Smooth muscle cell (in vitro differentiated cells): Measurements from ENCODE around the gene CTNNBL1. TPM values are rescaled to one million over a fixed set of nuclear protein-coding genes. Genes with fewer than 3 reads are reported as not detected.
A peak's percentile ranks its signal among the peaks of the same experiment; 100 is the strongest.

Experiments used
- DNase-seq: peaks from one replicate; lab custom pipeline; 2025; ENCODE audit not compliant: unreplicated experiment; lab: John Stamatoyannopoulos, UW
- H2AFZ ChIP-seq: fragments of 200-600 bp; sonication (generic); 2 replicates; pipeline ENCODE4 v1.6.0; 2016; ENCODE audit warnings: antibody characterized with exemption, low read depth, mild to moderate bottlenecking
- H3F3A ChIP-seq: fragments of 200-600 bp; sonication (generic); 2 replicates; pipeline ENCODE4 v1.6.0; 2017; ENCODE audit warnings: antibody characterized with exemption, low read depth
- H3K27ac ChIP-seq: fragments of 200-600 bp; sonication (generic); 2 replicates; pipeline ENCODE4 v1.5.1; 2016; ENCODE audit warnings: low read depth, mild to moderate bottlenecking
- H3K27me3 ChIP-seq: fragments of 200-600 bp; sonication (generic); 2 replicates; pipeline ENCODE4 v1.6.1; 2016; ENCODE audit warnings: low read depth, mild to moderate bottlenecking
- H3K36me3 ChIP-seq: fragments of 200-600 bp; sonication (generic); 2 replicates; pipeline ENCODE4 v1.5.1; 2016; ENCODE audit warnings: low read depth
- H3K4me1 ChIP-seq: fragments of 200-600 bp; sonication (generic); 2 replicates; pipeline ENCODE4 v1.5.1; 2016; ENCODE audit warnings: low read depth
- H3K4me2 ChIP-seq: fragments of 200-600 bp; sonication (generic); 2 replicates; pipeline ENCODE4 v1.6.0; 2016; ENCODE audit warnings: mild to moderate bottlenecking
- H3K4me3 ChIP-seq: fragments of 200-600 bp; sonication (generic); 2 replicates; pipeline ENCODE4 v1.5.1; 2016; ENCODE audit warnings: mild to moderate bottlenecking
- H3K79me2 ChIP-seq: fragments of 200-600 bp; sonication (generic); 2 replicates; pipeline ENCODE4 v1.6.0; 2016; ENCODE audit warnings: low read depth, mild to moderate bottlenecking
- H3K9ac ChIP-seq: fragments of 200-600 bp; sonication (generic); 2 replicates; pipeline ENCODE4 v1.6.0; 2016; ENCODE audit warnings: low read depth
- H3K9me3 ChIP-seq: fragments of 200-600 bp; sonication (generic); replicated peaks from 2 replicates; pipeline ENCODE4 v1.5.1; 2016; ENCODE audit warnings: low read depth
- H4K20me1 ChIP-seq: fragments of 200-600 bp; sonication (generic); 2 replicates; pipeline ENCODE4 v1.6.0; 2016; ENCODE audit warnings: low read depth
- WGBS: methylation state at CpG from one replicate; pipeline ENCODE4 v1.1.7; 2016; ENCODE audit warnings: low lambda C conversion rate; 5-methylcytosine and 5-hydroxymethylcytosine counted together
- polyA plus RNA-seq: library from polyadenylated mRNA; unstranded; fragments of >200 nt; fragmentation: Nextera tagmentation; extraction: Ambion mirVana; gene quantifications from 2 replicates; pipeline ENCODE4 v1.2.1, GENCODE V29; 2016
- total RNA-seq: library from RNA; depleted of rRNA; stranded (reverse); fragments of >200 nt; gene quantifications from 2 replicates; pipeline ENCODE4 v1.2.3, GENCODE V29; 2014
- TF ChIP-seq, protein P1 (sequence below): fragments of 200-600 bp; sonication (generic); IDR thresholded peaks from 2 replicates; pipeline ENCODE4 v1.5.1; 2017; ENCODE audit warnings: borderline replicate concordance, mild to moderate bottlenecking, antibody characterized with exemption; ENCODE audit not compliant: insufficient read depth, poor library complexity, severe bottlenecking

CTNNBL1 gene
- total and polyA plus RNA-seq, 2 experiments from 2014 or later, result 33.3 to 63.6 TPM

- H3K4me3 ChIP-seq, result no peak overlapping the region
- TF ChIP-seq, protein P1, sequence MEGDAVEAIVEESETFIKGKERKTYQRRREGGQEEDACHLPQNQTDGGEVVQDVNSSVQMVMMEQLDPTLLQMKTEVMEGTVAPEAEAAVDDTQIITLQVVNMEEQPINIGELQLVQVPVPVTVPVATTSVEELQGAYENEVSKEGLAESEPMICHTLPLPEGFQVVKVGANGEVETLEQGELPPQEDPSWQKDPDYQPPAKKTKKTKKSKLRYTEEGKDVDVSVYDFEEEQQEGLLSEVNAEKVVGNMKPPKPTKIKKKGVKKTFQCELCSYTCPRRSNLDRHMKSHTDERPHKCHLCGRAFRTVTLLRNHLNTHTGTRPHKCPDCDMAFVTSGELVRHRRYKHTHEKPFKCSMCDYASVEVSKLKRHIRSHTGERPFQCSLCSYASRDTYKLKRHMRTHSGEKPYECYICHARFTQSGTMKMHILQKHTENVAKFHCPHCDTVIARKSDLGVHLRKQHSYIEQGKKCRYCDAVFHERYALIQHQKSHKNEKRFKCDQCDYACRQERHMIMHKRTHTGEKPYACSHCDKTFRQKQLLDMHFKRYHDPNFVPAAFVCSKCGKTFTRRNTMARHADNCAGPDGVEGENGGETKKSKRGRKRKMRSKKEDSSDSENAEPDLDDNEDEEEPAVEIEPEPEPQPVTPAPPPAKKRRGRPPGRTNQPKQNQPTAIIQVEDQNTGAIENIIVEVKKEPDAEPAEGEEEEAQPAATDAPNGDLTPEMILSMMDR, result no peak
Observed at GRCh38 chr20:37760322-37760721, 66.5 kb downstream of the CTNNBL1 start.

DNA sequence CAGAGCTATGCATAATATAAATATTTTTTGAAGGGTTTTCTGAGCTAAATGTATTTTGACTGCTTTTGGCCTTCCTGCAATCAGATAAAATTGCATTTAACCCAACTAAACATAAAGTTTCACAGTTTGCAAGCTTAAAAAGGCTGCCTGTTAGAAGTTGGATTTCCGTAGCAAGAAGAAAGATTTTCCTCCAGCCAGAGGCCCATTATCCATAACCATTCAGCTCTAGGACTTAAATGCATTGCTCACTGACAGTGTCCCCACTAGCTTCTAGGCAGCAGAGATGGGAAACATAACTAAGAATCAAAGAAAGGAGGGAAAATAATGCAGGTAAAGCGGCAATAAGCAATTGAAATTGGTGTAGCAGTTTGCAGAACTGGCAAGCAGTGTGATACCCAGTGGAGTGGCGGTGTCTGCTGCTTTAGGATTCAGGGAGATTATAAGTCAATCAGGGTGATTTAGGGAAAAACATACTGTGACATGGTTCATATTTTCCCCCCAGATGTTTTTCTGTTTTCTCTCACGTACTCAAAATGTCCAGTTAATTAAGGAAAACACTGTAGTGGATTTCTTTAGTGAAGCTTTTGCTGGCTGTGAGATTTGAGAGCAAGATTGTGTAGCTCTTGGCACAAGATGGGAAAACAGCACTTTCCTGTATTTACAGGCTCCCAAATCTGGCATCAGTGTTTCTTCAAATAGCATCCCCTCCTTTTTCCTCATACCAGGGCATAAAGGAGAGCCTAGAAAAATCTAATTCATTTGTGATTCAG, 69.1 kb downstream of the CTNNBL1 start:
- Histone ChIP-seq H3K27ac (no peak overlapping the region), H3K9ac (no peak overlapping the region), H2AFZ (no peak overlapping the region), H3K4me2 (no peak overlapping the region), H4K20me1 (peaks cover 21% of the 10 kb centered on the region), H3K79me2 (no peaks in the 10 kb centered on the region), H3F3A (no peaks in the 10 kb centered on the region), H3K4me3 (no peak overlapping the region), H3K36me3 (no peaks in the 10 kb centered on the region), H3K4me1 (peaks cover 10% of the 10 kb centered on the region), H3K27me3 (no peaks in the 10 kb centered on the region), H3K9me3 (no peaks in the 10 kb centered on the region)
- 90% methylated on average over 4 of the region's 4 CpGs for WGBS
- no peak for DNase-seq
- TF ChIP-seq, protein P1, result no peak

More at GRCh38 chr20:37760322-37760721, 66.5 kb downstream of the CTNNBL1 start:
- no peaks in the 10 kb centered on the region for H3K79me2 ChIP-seq
- H3K4me2 ChIP-seq, result no peak overlapping the region
- H3K9me3 ChIP-seq, result no peaks in the 10 kb centered on the region
- 96% methylated on average over 2 of the region's 2 CpGs for WGBS
- H4K20me1 ChIP-seq, result peaks cover 21% of the 10 kb centered on the region
- no peaks in the 10 kb centered on the region for H3K36me3 ChIP-seq
- peaks cover 12% of the 10 kb centered on the region for H3K4me1 ChIP-seq
- H2AFZ ChIP-seq, result no peak overlapping the region
- no peak overlapping the region for H3K9ac ChIP-seq
- H3K27ac ChIP-seq, result no peak overlapping the region
- DNase-seq, result no peak
- no peaks in the 10 kb centered on the region for H3K27me3 ChIP-seq
- H3F3A ChIP-seq, result no peaks in the 10 kb centered on the region

DNA sequence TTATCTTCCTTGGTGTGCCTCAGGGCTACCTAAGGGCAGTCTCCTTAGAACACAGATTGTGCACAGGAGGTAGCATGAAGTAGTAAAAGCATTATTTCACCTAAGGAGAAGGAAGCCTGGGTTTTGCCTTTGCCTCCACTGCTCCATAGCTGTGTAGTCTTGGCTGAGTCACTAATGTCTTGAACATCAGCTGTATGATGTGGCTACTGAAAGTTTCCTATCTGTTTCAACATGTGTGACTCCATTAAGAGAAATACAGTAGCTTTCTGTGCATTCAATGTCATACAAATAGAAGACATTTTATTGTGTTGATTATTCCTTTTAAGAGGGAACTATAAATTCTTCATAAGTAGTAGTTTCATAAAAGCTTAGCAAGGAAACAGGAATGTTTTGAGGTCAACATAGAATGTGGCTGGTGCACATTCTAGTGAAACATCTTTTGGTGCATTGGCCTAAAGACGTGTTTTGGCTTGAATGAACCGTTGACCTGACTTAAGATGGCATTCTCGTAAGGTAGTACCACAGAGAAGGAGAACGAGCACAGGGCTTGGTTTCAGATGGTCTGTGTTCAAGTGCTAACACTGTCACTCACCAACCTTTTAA, 70.6 kb downstream of the CTNNBL1 start:
- DNase-seq, result no peak
- Histone ChIP-seq H3K4me2 (no peak overlapping the region), H3K4me3 (no peak overlapping the region), H3K79me2 (no peaks in the 10 kb centered on the region), H3K9me3 (no peaks in the 10 kb centered on the region), H3K9ac (no peak overlapping the region), H3K4me1 (peaks cover 5% of the 10 kb centered on the region), H4K20me1 (peaks cover 21% of the 10 kb centered on the region), H3K36me3 (no peaks in the 10 kb centered on the region), H3K27ac (peak overlapping the region; percentile 37), H3K27me3 (no peaks in the 10 kb centered on the region), H2AFZ (no peak overlapping the region), H3F3A (no peaks in the 10 kb centered on the region)
- WGBS, result 70% methylated on average over 4 of the region's 4 CpGs
- TF ChIP-seq, protein P1, result no peak
